GM18511 (cell line): ENCODE results near the gene KIF17.

Experiments used
- ATAC-seq: cut with Tn5 transposase; IDR thresholded peaks from one replicate; pipeline ENCODE4 v1.9.1; 2021; ENCODE audit warnings: mild to moderate bottlenecking, moderate library complexity; ENCODE audit not compliant: unreplicated experiment

Gene KIF17

DNA sequence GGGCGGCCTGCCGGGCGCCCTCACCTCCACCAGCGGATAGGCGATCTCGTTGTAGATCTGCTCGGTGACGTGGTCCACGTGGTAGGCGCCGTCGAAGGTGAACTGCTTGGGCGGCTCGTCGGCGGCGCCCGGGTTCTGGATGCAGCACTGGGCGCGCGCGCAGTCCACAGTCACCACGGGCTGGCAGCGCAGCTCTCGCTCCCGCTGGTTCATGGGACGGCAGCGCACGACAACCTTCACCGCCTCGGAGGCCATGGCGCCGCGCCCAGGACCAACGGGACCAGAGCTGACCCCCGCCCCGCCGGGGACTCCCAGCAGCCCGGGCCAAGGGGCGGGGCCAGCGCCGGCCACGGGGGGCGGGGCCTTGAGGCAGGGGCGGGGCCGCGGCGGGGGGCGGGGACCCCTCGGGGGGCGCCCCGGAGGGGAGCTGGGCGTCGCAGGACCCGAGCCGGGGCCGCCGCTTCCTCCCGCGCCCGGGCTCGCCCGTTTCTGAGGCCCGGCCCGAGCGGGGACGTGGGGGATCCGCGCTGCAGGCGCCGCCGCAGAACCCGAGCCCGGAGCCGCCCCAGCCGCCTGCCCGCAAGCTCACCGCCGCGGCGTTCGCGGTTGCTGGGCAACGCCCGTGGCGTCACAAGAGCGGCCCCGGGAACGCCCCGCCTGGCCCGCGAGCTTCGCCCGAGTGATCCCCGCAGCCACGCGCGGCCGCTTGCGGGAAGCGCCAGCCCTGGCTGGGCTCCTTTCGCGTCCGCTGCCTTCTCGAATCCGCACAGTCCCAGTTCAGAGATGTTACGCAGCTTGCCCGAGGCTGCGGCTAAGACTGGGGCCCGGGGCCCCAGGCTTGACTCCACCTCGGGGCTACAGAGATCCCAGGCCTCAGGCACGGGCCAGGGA, at the start of gene KIF17:
TSS of gene KIF17 (minus strand) at position 556 of the 891 bp plus-strand sequence. CDS start at position 255, 301 bp downstream.
- no peak for ATAC-seq

DNA sequence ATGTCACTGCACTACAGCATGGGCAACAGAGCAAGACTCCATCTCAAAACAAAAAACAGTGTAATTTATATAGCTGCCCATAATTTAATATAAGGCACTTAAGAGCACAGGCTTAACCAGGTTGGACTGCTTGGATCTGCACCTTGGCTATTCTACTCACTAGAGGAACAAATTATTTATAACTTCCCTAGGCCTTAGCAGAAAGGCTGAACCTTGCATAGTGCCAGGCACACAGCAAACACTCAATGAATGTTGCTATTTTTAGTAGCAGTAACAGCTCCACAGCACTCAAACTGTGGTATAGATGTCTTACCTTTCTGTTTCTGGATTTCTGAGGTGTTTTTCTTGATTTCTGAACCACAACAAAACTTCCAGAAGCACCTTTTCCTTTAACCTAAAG, 49.5 kb upstream of the KIF17 start:
- no peak for ATAC-seq

DNA sequence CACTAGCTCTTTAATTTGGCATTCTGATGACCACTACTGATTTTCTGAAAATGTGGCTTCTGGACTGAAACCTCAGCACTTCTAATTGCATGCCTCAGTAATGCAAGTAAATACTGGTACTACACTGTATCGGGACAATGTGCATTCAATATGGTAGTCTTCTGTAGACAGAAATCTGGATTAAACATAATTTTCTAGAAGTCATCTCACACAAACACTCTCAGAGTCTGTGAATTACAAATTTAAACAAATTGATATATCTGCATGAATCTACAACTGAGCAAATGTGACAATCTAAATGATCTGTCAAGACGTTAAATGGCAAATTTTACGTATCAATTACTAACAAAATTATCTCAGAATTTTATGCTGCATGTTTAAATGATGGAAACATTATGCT, 45.6 kb upstream of the KIF17 start:
- no peak for ATAC-seq

DNA sequence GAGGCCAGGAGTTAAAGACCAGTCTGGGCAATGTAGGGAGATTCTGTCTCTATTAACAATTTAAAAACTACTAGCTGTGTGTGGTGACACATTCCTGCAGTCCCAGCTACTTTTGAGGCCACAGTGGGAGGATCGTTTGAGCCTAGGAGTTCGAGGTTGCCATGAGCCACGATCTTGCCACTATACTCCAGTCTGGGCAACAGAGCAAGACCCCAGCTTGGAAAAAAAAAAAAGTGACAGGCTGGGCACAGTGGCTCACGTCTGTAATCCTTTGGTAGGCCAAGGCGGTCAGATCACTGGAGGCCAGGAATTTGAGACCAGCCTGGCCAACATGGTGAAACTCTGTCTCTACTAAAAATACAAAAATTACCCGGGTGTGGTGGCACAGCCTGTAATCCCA, 42.5 kb upstream of the KIF17 start:
- no peak for ATAC-seq

DNA sequence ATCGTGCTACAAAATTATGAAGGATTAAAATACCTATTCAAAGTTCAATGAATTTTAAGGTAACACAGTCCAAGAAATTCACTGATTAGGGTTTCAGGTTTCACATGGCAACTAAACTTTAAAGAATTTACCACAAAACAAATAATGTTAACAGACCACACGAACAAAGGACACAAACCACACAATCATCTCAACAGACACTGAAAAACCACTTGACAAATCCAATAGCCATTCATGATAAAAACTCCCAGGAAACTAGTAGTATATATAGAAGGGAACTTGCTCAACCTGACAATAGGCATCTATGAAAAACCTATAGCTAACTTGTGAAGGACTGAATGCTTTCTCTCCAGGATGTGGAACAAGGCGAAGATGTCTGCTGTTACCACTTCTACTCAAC, 35.8 kb upstream of the KIF17 start:
- ATAC-seq, result no peak

DNA sequence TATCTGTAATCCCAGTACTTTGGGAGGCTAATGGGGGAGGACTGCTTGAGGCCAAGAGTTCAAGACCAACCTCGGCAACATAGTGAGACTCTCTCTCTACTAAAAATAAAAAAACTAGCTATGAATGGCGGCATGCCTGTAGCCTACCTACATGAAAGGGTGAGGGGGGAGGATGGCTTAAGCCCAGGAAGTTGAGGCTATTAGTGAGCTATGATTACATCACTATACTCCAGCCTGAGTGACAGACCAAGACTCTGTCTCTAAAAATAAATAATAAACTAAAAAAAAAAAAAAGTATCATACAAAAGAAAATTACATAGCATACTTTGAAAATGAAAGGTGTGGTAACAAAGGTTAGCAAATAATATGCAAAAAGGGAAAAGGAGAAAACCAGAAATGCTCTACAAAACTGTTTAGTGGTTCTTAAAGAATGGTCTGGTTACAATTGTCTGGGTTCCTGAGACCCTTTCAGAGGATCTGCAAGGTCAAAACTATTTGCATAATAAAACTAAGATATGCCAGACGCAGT, 33.7 kb upstream of the KIF17 start:
- no peak for ATAC-seq

DNA sequence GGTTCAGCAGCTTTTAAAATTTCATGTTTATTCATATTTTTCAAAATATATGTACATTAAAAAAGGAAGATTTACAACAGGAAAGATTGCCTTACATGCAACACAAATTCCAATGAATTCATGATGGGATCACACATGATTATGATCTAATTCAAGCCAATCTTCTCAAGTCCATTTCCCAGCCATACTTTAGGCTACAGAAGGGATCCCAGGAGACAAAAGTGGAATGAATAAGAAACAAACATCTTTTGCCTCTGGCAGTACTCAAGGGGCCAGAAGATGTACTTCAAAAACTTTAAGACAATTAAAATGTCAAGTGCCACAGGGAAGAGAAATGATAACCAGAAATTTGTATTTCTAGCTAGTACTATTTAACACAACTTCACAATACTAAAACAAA, 24.9 kb upstream of the KIF17 start:
- ATAC-seq, result no peak

DNA sequence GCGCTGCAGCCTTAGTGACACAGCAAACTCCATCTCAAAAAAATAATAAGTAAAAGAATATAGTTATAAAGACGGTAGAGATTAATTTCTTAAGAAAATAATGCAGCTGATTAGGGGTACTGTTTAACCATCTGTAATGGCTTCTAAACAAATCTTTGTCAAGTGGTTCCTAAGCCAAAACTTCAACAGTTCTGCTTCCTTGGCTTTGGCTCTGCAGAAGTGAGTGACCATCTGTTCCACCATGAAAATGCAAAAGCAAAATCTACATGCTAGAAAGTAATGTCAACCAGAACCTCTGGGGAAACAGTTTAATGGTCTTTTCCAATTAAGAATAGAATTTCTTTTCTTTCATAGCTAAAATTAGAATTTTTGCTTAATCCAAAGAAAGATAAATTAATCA, 23.0 kb upstream of the KIF17 start:
- ATAC-seq, result no peak

DNA sequence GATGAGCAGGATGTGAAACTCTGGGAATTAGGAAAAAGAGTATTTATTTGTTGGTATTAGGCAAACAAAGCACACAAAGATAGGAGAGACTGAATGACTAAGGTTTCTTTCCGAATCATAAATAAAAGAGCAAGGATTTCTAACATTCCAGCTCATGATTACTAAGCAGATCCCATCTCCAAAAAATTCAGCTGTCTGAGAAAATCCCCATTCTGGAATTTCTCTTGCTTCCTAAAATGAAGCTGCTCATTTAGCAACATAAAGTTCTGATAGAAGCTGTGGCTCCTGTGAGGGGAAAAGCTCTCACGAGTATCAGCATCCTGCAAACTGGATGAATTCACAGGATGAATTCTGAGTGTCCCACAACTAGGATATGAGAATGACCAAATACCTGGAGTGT, 21.4 kb upstream of the KIF17 start:
- ATAC-seq, result no peak

DNA sequence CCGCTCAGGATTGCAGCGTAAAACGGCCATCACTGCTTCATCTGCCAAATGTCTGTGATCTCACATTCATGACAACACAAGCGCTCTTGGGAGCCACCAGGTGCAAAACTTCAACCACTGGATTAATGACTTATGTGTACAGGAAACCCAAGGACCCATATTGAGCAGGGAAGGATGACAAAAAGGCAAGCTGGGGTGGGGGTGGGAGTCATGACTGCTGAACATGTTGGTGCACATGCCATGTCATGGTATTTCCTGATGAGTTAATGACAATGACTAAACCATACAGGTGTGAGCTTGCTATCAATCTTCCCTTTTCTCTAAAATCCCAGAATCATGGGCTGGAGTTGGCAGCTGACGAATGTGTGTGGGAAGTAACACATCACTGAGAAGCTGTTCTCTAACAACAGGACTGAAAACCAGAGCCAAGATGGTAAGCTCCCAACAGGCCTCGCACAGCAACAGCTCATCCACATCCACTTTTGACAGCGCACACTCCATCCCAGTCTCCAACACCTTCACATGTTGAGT, 17.8 kb upstream of the KIF17 start:
- ATAC-seq, result no peak

DNA sequence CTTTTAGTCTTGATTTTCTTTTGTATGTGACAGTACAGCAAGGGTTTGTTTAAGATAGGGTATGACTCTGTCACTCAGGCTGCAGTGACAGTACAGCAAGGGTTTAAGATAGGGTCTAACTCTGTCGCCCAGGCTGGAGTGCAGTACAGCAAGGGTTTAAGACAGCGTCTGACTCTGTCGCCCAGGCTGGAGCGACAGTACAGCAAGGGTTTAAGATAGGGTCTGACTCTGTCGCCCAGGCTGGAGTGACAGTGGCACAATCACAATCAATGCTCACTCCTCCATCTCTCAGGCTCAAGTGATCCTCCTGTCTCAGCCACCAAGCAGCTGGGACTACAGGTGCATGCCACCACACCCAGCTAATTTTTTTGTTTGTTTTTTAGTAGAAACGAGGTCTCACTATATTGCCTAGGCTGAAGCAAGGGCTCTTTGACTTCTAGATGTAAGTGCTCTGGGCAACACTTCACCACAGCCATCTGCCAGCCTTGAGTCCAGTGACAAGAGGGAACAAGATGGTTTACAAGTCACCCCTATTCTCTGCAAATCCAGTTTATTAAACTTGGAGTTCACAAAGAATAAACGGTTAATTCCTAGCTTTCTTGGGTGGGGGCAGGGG, 15.7 kb upstream of the KIF17 start:
- no peak for ATAC-seq

DNA sequence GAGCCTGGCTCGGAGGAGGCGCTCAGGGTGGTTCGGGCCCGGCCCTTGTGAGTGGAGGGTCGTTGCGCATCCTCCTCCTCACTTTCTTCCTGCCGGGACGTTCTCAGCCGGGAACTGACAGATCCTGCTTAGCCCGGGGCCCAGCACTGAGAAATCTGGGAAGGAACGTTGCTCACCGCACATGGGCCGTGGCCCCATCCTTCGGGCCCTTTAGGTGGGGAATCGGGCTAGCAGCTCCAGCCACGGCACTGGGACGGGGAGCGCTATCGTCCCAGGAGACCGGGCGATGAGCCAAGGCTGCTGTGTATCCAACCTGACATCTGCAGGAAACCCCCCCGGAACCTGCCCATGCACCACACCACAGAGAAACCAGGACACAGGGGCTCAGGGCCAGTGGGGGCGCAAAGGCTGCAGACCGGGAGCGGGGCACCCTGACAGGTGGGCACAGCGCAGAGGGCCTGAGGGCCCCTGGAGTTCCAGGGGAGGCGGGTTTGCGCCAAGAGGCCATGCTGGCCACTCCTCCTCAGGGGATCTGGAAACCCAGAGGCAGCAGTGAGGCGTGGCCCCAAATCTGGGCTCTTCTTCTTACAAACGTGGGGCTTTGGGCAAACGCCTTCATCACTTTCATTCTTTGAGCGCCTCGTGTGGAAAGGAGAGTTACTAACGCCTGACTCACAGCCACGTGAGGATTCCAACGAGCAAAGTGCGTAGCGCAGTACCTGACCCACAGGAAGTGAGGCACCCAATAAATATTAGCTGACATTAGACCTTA, 15.0 kb upstream of the KIF17 start, which contains the start of gene SH2D5:
TSS of gene SH2D5 (minus strand) at position 116 of the 772 bp plus-strand sequence. CDS start 4,659 bp downstream, outside the sequence.
- ATAC-seq, result peak; percentile 71

DNA sequence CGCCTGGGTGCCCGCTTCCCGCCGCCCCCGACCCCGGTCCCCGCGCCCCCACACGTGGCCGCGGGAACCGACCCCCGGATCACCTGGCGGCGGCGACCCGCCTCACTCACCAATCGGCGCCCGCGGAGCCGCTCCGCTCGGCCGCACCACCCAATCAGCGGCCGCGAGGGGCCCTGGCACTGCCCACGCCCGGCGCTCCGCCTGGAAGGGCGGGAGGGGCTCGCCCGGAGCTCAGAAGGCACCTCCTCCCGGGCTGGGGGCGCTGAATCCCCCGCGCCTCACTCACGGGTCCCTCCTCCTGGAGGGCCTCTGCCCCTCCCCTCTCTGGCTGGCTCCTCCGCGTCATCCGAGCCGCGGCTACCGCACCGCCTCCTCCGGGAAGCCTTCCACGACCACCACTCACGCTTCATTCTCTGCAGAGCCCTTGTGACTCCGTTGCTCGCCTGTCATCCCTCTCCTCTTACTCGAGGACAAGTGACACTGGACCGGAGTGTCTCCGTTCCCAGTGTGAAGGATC, 14.3 kb upstream of the KIF17 start:
- ATAC-seq, result peak; percentile 64

DNA sequence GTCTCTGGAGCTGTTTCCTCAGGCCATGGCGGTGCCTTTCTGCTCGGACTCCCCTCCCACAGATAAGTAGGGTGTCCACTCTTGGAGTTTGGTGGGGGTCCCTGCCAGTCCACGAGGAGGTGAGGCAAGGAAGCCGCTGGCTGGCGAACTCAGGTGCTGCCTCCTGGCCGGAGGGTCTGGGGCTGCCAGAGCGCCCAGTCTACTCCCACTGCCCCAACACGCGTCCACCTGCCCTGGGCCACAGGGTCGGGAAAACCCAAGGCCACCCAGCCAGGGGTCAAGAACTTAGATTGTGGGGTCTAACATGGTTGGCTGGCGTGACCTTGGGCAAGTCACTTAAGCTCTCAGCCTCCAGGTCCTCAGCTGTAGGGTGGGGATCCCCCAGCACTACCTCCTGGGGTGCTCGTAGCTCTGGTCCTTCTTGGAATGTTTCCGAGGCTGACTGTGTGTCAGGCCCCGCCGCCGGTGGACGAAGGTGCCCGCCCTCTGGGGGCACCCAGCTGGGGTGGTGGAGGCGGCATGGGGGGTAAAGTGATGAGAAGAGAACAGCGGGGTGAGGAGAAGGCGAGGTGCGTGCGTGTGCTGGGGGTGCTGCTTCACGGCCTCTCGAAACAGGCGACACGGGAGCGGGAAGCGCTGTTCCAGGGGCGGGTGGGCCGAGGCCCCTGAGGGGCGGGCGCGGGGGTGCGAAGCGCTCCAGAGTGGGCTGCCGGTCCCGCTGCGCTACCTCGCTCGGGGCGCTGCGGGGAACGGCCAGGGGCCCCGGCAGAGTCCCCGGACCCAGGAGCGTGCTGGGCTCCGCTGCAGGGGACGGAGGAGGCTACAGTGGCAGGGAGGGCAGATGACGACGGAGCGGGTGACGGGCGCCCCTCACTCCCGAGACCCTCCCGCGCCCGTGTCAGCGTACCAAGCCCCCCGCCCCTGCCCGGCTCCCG, 13.5 kb upstream of the KIF17 start:
- ATAC-seq, result no peak

DNA sequence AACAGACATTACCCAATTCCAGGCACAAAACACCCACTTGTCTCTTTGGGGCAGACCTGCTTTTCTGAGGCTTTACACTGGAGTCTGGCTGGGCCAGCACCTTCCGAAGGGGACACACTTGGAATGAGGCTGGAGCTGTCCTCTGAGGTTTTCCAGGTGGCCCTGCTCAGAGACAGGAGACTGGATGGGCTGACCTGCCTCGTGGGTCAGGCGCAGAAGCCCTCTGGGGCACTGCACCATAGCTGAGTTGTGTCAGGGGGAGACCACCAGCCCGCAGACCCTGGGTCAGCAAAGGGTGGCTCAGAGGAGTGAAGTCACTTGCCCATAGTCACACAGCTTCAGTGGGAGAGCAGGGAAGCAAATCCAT, 12.9 kb upstream of the KIF17 start:
- no peak for ATAC-seq

DNA sequence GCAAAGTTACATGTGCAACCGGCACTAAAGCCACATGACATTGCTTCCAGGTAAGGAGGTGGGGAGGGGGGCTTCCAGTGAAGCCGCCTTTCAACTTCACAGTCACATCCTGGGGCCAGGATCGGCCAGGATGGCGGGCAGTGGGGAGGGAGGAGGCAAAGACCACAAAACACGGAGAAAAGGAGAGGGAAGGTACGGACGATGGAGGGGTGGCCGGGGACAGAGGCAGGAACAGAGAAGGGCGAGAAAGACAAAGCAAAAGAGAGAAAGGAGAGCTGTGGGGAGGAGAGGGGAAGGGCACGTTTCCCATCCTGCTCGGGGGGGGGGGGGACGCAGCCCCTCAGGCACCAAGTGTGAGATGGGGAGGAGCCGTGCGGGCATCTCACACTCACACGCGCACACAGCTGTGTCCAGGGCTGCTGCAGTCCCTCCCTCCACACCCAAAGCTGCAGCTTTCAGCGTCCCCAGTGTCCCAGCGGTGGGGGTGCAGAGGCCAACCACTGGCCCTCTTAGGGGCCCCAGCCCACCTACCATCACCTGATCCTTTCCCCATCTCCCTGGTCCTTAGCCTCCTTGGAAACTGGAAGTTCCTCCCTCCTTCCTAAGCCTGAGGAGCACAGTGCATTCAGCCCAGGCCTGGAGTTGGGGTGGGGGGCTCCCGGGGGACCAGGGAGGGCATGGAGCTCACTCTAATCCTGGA, 12.3 kb upstream of the KIF17 start:
- no peak for ATAC-seq

DNA sequence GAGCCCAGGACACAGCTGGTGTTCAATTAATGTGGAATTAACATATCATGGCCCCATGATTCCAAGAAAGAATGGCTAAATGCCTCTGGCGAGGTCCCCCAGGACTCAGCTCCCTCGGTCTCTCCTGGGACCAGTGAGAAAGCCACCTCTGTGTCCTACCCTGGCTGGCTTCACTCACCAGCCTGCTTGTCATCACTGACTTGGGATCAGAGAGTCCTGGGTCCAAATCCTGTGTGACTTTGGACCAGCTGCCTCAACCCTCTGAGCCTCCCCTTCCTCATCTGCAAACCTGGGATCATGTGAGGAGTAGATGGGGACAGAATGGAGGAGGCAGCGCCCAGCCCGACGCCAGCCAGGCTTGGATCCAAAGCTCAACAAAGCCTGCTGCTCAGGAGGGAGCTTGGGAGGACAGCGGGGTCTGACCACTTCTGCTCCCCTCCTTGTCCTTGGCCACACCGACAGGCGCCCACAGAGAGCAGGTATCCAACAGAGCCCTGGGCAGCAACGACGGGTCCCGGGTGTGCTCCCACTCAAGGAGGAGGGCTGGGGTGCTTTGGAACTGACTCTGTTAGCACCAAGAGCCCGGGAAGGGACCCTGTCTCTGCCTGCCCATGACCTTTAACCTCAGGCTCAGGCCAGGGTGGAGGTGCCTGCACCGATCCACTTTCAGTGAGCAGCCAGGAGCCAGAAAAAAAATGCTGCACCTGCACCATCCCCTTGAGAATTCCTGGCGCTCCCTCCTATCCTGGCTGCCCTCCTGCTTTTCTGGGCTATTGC, 11.5 kb upstream of the KIF17 start:
- ATAC-seq, result no peak

DNA sequence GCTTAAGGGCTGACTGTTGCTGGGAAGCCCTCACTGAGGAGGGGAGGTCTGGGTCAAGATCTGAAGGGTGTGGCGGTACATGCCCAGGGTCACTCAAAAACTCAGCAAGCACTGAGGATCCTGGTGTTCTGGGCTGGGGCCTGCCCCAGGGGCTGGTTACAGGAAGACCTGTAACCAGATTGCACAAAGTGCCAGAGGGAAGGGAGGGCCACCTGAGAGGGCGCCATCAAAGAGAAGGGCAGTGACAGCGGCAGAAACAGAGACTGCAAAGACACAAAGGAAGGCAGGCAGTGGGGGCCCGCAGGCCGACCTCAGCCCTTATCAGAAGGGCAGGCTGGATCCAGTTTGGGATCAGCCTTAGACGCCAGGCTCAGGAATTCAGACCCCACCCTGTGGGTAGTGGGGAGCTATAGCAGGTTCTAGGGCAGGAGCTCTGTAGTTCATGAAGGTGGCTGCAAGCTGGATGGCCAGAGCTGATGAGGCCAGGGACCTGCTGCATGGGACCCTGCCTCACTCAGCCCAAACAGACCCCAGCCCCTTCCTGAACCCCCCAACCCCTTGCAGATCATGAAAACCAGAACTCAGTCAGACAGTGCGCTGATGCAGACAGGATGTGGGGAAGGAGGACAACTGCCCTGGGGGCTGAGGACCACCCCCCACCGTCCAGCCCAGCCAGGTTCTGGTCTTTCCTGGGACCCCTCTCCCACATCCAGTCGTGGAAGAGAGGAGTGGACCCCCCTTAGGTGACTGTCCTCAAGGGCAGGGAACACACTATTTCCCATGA, 10.8 kb upstream of the KIF17 start:
- ATAC-seq, result no peak
